GM12878 (cell line): ENCODE data around the gene PCSK5. TPM values are rescaled to one million over a fixed set of nuclear protein-coding genes. Genes with fewer than 3 reads are reported as not detected.

Experiments used
- ATAC-seq: fragments of 200-7000 bp; cut with Tn5 transposase; 3 replicates; pipeline ENCODE4 v1.9.1; 2020; ENCODE audit warnings: mild to moderate bottlenecking, moderate library complexity
- BruUV-seq: library from RNA; stranded (reverse); fragments of 400-500 nt; replicated peaks from 2 replicates; lab custom pipeline; 2021; lab: Mats Ljungman, UMichigan
- CTCF ChIA-PET: fragments of 300-600 bp; sonication (Branson Sonifier 250); formaldehyde crosslinking; extraction: SDS; loops from one replicate; lab custom pipeline; 2021; ENCODE audit warnings: inconsistent platforms; lab: Yijun Ruan, JAX
- POLR2A ChIA-PET: fragments of 350-600 bp; formaldehyde crosslinking; extraction: SDS; loops from one replicate; lab custom pipeline; 2021; ENCODE audit warnings: inconsistent platforms; lab: Charles Lee
- RAD21 ChIA-PET: fragments of 300-600 bp; sonication (Branson Sonifier 250); formaldehyde crosslinking; loops from one replicate; lab custom pipeline; 2023; ENCODE audit warnings: antibody characterized with exemption; ENCODE audit not compliant: unreplicated experiment; lab: Charles Lee
- SMC1A ChIA-PET: fragments of 300-600 bp; sonication (Branson Sonifier 250); formaldehyde crosslinking; loops from one replicate; lab custom pipeline; 2023; ENCODE audit not compliant: unreplicated experiment, uncharacterized antibody; lab: Charles Lee
- DNase-seq: peaks from one replicate; pipeline ENCODE4 v3.0.0-alpha.2; 2011; ENCODE audit warnings: low read depth, low spot score
- FAIRE-seq: peaks from 3 replicates; lab custom pipeline; 2011; peaks lifted over from hg19 to GRCh38; lab: Jason Lieb, UNC
- H2AFZ ChIP-seq: 2 replicates; pipeline ENCODE4 v1.6.0; 2011; ENCODE audit warnings: low read depth, low read length, control low read depth; ENCODE audit not compliant: control insufficient read depth
- H3K27ac ChIP-seq: 2 replicates; pipeline ENCODE4 v1.5.1; 2011; ENCODE audit warnings: control low read depth; ENCODE audit not compliant: control insufficient read depth, insufficient read depth
- H3K27me3 ChIP-seq, 2 experiments: replicated peaks in 1 of 2; 2 replicates each; pipeline versions ENCODE4 v1.6.0 to v1.6.1; 2011; ENCODE audit warnings: low read length in 1 of 2; ENCODE audit not compliant: control insufficient read depth in 2 of 2, insufficient read depth in 2 of 2
- H3K36me3 ChIP-seq, 2 experiments: 2 replicates each; pipeline ENCODE4 v1.5.1; 2011; ENCODE audit warnings: low read length in 1 of 2; ENCODE audit not compliant: control insufficient read depth in 2 of 2, insufficient read depth in 2 of 2
- H3K4me1 ChIP-seq: 2 replicates; pipeline ENCODE4 v1.6.1; 2011; ENCODE audit warnings: mild to moderate bottlenecking, low read length, moderate library complexity, mixed read lengths; ENCODE audit not compliant: control insufficient read depth, insufficient read depth
- H3K4me2 ChIP-seq: 2 replicates; pipeline ENCODE4 v1.6.0; 2011; ENCODE audit warnings: control low read depth; ENCODE audit not compliant: control insufficient read depth, insufficient read depth
- H3K4me3 ChIP-seq: fragments of 200-600 bp; sonication (generic); 2 replicates; pipeline ENCODE4 v1.5.1; 2016
- H3K79me2 ChIP-seq: 2 replicates; pipeline ENCODE4 v1.6.0; 2011; ENCODE audit warnings: low read length; ENCODE audit not compliant: control insufficient read depth, insufficient read depth
- H3K9ac ChIP-seq: 2 replicates; pipeline ENCODE4 v1.8.0; 2011; ENCODE audit warnings: low read length, control low read depth, mixed read lengths; ENCODE audit not compliant: control insufficient read depth, insufficient read depth
- H3K9me3 ChIP-seq: replicated peaks from 3 replicates; pipeline ENCODE4 v1.5.1; 2011; ENCODE audit warnings: mild to moderate bottlenecking, low read length; ENCODE audit not compliant: control insufficient read depth, insufficient read depth
- H4K20me1 ChIP-seq: 2 replicates; pipeline ENCODE4 v1.6.0; 2011; ENCODE audit not compliant: control insufficient read depth, insufficient read depth
- CBX3 ChIP-seq: fragments of 200-600 bp; sonication (generic); IDR thresholded peaks from 2 replicates; pipeline ENCODE4 v1.6.1; 2016; ENCODE audit warnings: low read depth, borderline replicate concordance
- DPF2 ChIP-seq: fragments of 450-650 bp; IDR thresholded peaks from 2 replicates; pipeline ENCODE4 v1.6.1; 2017; ENCODE audit warnings: mild to moderate bottlenecking
- EGR1 ChIP-seq, 2 experiments: IDR thresholded peaks; 1 replicate in 1 of 2; 2 replicates in 1 of 2; pipeline ENCODE4 v1.6.1; 2011 to 2012; ENCODE audit warnings: low read depth in 2 of 2, low read length in 2 of 2, borderline replicate concordance in 1 of 2, mild to moderate bottlenecking in 1 of 2, moderate library complexity in 1 of 2
- FOXK2 ChIP-seq: fragments of 450-650 bp; IDR thresholded peaks from 2 replicates; pipeline ENCODE4 v1.6.1; 2017; ENCODE audit warnings: mild to moderate bottlenecking, moderate library complexity
- HCFC1 ChIP-seq: fragments of 150-350 bp; IDR thresholded peaks from 2 replicates; pipeline ENCODE4 v1.6.1; 2014; ENCODE audit warnings: low read length
- RFX5 ChIP-seq: IDR thresholded peaks from 2 replicates; pipeline ENCODE4 v1.6.1; 2011; ENCODE audit warnings: low read depth, low read length, improper control_type of control experiment
- SMAD1 ChIP-seq: fragments of 450-650 bp; IDR thresholded peaks from 2 replicates; pipeline ENCODE4 v1.6.1; 2018; ENCODE audit warnings: mild to moderate bottlenecking, low read depth; ENCODE audit not compliant: partially characterized antibody
- TCF7 ChIP-seq: IDR thresholded peaks from 2 replicates; pipeline ENCODE4 v1.6.1; 2014; ENCODE audit warnings: antibody characterized with exemption, borderline replicate concordance
- YBX1 ChIP-seq: fragments of 450-650 bp; IDR thresholded peaks from 2 replicates; pipeline ENCODE4 v1.6.1; 2016; ENCODE audit warnings: antibody characterized with exemption
- YY1 ChIP-seq: IDR thresholded peaks from 2 replicates; pipeline ENCODE4 v1.6.1; 2011; ENCODE audit warnings: low read depth, mild to moderate bottlenecking, low read length
- ZNF24 ChIP-seq: fragments of 450-650 bp; IDR thresholded peaks from 2 replicates; pipeline ENCODE4 v1.6.1; 2017; ENCODE audit warnings: antibody characterized with exemption, mild to moderate bottlenecking
- WGBS: methylation state at CpG from one replicate; pipeline ENCODE4 v1.1.6; 2016; ENCODE audit warnings: low lambda C conversion rate; ENCODE audit not compliant: insufficient replicate concordance, insufficient coverage; ENCODE audit errors: missing lambda C conversion rate; 5-methylcytosine and 5-hydroxymethylcytosine counted together
- in situ Hi-C: fragments of 300-500 bp; cut with MboI; formaldehyde crosslinking; loops from 9 replicates; pipeline ENCODE4 v1.14.3; 2018; ENCODE audit warnings: mixed read lengths
- intact Hi-C: fragments of 100-400 bp; cut with micrococcal nuclease; formaldehyde crosslinking; loops from one replicate; pipeline ENCODE4 v1.14.2; 2022; ENCODE audit not compliant: unreplicated experiment
- polyA plus RNA-seq, 11 experiments: library from polyadenylated mRNA; depleted of rRNA in 4 of 11; unstranded in 6 of 11; stranded (reverse) in 5 of 11; fragments of >200 nt; fragmentation: Nextera tagmentation in 4 of 11; fragmentation: Illumina TruSeq in 1 of 11; extraction: Ambion mirVana in 4 of 11; extraction: Trizol in 1 of 11; gene quantifications; 1 replicate in 1 of 11; 2 replicates in 10 of 11; pipeline versions ENCODE4 v1.2.1 to v1.2.3, GENCODE V29; 2011 to 2016; ENCODE audit warnings: inconsistent platforms in 2 of 11, missing spikeins in 2 of 11, low read depth in 1 of 11
- total RNA-seq, 4 experiments: library from RNA; depleted of rRNA in 3 of 4; stranded (reverse); fragments of >200 nt in 3 of 4; fragmentation: Illumina TruSeq in 1 of 4; extraction: Trizol in 1 of 4; gene quantifications; 2 replicates each; pipeline versions ENCODE4 v1.2.1 to v1.2.3, GENCODE V29; 2013 to 2021
- TF ChIP-seq, protein P1 (sequence below): fragments of 450-650 bp; IDR thresholded peaks from 2 replicates; pipeline ENCODE4 v1.6.1; 2014; ENCODE audit warnings: mild to moderate bottlenecking
- TF ChIP-seq, protein P2 (sequence below): IDR thresholded peaks from 2 replicates; pipeline ENCODE4 v1.6.1; 2011; ENCODE audit warnings: borderline replicate concordance, low read depth, mild to moderate bottlenecking, moderate library complexity, low read length; ENCODE audit not compliant: insufficient read depth, poor library complexity, severe bottlenecking

The PCSK5 gene
- total and polyA plus RNA-seq, 10 of the 15 experiments (the other 5 are each of a cell fraction or from before 2014, with no cell fraction given): 0.01 to 0.13 (median 0.04) TPM; not detected in 3

DNA sequence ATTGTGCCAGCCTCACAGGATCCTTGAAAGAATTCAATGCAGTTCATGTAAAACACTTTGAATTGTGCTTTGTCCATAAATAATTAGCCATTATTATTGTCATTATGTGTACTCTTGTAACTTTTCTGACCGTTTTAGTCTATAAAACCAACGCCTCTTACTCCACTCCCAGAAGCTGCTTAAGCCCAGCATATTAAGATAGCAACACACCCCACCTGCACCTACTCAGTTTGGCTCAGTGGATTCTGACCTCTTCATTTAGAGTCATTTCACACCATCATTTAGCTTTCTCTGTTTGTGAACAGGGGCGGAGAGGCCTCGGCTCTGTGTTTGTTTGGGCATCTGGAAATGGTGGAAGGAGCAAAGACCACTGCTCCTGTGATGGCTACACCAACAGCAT lies 205.1 kb downstream of the PCSK5 start:
- DNase-seq: no peak
- no peak for ATAC-seq
- 36% methylated on average over 4 of the region's 4 CpGs for WGBS
- SMC1A ChIA-PET: no interaction called here
- intact Hi-C loops (no loop called here), in situ Hi-C loops (no loop called here)
- CTCF ChIA-PET: no interaction called here
- RAD21 ChIA-PET: no interaction called here
- H3K27ac ChIP-seq: no peak overlapping the region
- no peaks in the 10 kb centered on the region for H4K20me1 ChIP-seq
- no peak overlapping the region for H3K4me2 ChIP-seq
- TF ChIP-seq FOXK2: no peak
- no peak for TF ChIP-seq SMAD1
- no peak for TF ChIP-seq CBX3
- TF ChIP-seq ZNF24: no peak
- TF ChIP-seq, protein P1, sequence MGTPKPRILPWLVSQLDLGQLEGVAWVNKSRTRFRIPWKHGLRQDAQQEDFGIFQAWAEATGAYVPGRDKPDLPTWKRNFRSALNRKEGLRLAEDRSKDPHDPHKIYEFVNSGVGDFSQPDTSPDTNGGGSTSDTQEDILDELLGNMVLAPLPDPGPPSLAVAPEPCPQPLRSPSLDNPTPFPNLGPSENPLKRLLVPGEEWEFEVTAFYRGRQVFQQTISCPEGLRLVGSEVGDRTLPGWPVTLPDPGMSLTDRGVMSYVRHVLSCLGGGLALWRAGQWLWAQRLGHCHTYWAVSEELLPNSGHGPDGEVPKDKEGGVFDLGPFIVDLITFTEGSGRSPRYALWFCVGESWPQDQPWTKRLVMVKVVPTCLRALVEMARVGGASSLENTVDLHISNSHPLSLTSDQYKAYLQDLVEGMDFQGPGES: no peak
- TF ChIP-seq RFX5: no peak
- TF ChIP-seq YY1: no peak
- H3K4me1 ChIP-seq: no peaks in the 10 kb centered on the region
- FAIRE-seq: no peak
- H3K36me3 ChIP-seq: no peaks in the 10 kb centered on the region
- POLR2A ChIA-PET: no interaction called here
- no peak overlapping the region for H3K9ac ChIP-seq
- no TSS peak for BruUV-seq
- no peaks in the 10 kb centered on the region; a peak in 1 of 4 replicates for H3K27me3 ChIP-seq
- H3K4me3 ChIP-seq: no peak overlapping the region
- no peaks in the 10 kb centered on the region for H3K79me2 ChIP-seq
- H2AFZ ChIP-seq: no peak overlapping the region
- H3K9me3 ChIP-seq: no peaks in the 10 kb centered on the region

DNA sequence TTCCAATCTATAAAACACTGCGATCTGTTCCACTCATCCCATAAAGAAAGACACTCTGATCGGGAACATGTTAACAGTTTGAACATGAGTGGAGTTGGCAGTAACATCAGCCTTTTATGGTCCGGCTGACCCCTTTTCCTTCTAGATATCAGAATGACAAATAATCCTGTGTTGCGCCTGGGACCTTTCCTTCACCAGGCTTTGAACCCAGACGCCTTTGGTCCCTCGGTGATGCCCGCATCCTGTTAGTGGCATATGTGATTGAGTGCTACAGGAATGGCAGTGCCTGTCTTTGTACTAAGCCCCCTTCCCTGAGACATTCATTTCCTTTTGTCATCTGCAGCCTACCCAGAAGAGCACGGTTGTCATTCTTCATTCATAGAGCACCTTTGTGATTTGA lies 209.0 kb downstream of the PCSK5 start:
- POLR2A ChIA-PET: no interaction called here
- TF ChIP-seq HCFC1 (no peak), EGR1 (IDR thresholded peaks at IDR 0.05; ENCODE audit: borderline replicate concordance in 1 of 2, low read depth in 2 of 2, low read length in 2 of 2) (no peak), TCF7 (no peak), YBX1 (no peak), DPF2 (no peak)
- TF ChIP-seq, protein P2, sequence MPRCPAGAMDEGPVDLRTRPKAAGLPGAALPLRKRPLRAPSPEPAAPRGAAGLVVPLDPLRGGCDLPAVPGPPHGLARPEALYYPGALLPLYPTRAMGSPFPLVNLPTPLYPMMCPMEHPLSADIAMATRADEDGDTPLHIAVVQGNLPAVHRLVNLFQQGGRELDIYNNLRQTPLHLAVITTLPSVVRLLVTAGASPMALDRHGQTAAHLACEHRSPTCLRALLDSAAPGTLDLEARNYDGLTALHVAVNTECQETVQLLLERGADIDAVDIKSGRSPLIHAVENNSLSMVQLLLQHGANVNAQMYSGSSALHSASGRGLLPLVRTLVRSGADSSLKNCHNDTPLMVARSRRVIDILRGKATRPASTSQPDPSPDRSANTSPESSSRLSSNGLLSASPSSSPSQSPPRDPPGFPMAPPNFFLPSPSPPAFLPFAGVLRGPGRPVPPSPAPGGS: no peak
- no TSS peak for BruUV-seq
- no peak overlapping the region for H2AFZ ChIP-seq
- H3K27ac ChIP-seq: no peak overlapping the region
- CTCF ChIA-PET: no interaction called here
- H3K79me2 ChIP-seq: no peaks in the 10 kb centered on the region
- intact Hi-C loops: no loop called here
- no peak overlapping the region for H3K9ac ChIP-seq
- no peak overlapping the region for H3K4me2 ChIP-seq
- WGBS: 47% methylated on average over 8 of the region's 8 CpGs
- ATAC-seq: no peak
- H3K36me3 ChIP-seq: no peaks in the 10 kb centered on the region
- H3K9me3 ChIP-seq: no peaks in the 10 kb centered on the region
- in situ Hi-C loops: no loop called here
- no peaks in the 10 kb centered on the region for H4K20me1 ChIP-seq
- no peak for FAIRE-seq
- H3K4me1 ChIP-seq: no peaks in the 10 kb centered on the region
- RAD21 ChIA-PET: no interaction called here
- SMC1A ChIA-PET: no interaction called here
- H3K27me3 ChIP-seq: peaks cover 0 to 2% of the 10 kb centered on the region in 2 experiments; a peak in 1 of 4 replicates
- H3K4me3 ChIP-seq: no peak overlapping the region
- no peak for DNase-seq
